HFF-Myc (cell line): Measurements from ENCODE around the gene B3GLCT.
"Not testable (repeated sequence)": the region's sequence is repeated elsewhere in the genome, so short reads cannot be mapped to it uniquely, and the experiment has no call there.

Experiments
- DNase-seq: peaks from one replicate; pipeline ENCODE4 v3.0.0-alpha.2; 2011; ENCODE audit warnings: low read depth; ENCODE audit errors: extremely low read depth
- H3K4me3 ChIP-seq: replicated peaks from 2 replicates; pipeline ENCODE4 v1.5.1; 2011; ENCODE audit warnings: low read depth, mild to moderate bottlenecking, control low read depth, low read length
- CTCF ChIP-seq: IDR thresholded peaks from 2 replicates; pipeline ENCODE4 v1.5.1; 2012; ENCODE audit warnings: mild to moderate bottlenecking, low read depth, low read length, control low read depth; ENCODE audit errors: missing control alignments

B3GLCT gene

GRCh38 chr13:31172001-31172400 is 27.8 kb upstream of the B3GLCT start:
- DNase-seq, result no peak
- no peak overlapping the region for H3K4me3 ChIP-seq

GRCh38 chr13:31172535-31172934 is 27.2 kb upstream of the B3GLCT start:
- TF ChIP-seq CTCF, result no peak
- no peak for DNase-seq
- no peak overlapping the region for H3K4me3 ChIP-seq

More at GRCh38 chr13:31172001-31172400, 27.8 kb upstream of the B3GLCT start:
- no peak for TF ChIP-seq CTCF

GRCh38 chr13:31174018-31174417 is 25.8 kb upstream of the B3GLCT start:
- no peak for DNase-seq
- no peak for TF ChIP-seq CTCF
- no peak overlapping the region for H3K4me3 ChIP-seq

- no peak for DNase-seq
- no peak for TF ChIP-seq CTCF
- H3K4me3 ChIP-seq, result no peak overlapping the region
Observed at GRCh38 chr13:31175847-31176532, 23.8 kb upstream of the B3GLCT start.

GRCh38 chr13:31177813-31178495 is 21.8 kb upstream of the B3GLCT start:
- H3K4me3 ChIP-seq, DNase-seq: not testable (repeated sequence)

- DNase-seq, result no peak
- TF ChIP-seq CTCF, result no peak
- no peak overlapping the region for H3K4me3 ChIP-seq
Observed at GRCh38 chr13:31179241-31179640, 20.5 kb upstream of the B3GLCT start.

- no peak overlapping the region for H3K4me3 ChIP-seq
- DNase-seq, result no peak
- no peak for TF ChIP-seq CTCF
Observed at GRCh38 chr13:31179754-31180153, 20.0 kb upstream of the B3GLCT start.
